Measurements from ENCODE around the gene DNAH10. TPM values are rescaled to one million over a fixed set of nuclear protein-coding genes. Genes with fewer than 3 reads are reported as not detected.

The DNAH10 gene
- total RNA-seq, 1 donor from 2014 or later = 1.2 TPM

GRCh38 chr12:123747309-123747708 is 14.8 kb upstream of the DNAH10 start:
- no peak for TF ChIP-seq CTCF (IDR thresholded peaks at IDR 0.05)
- Mint-ChIP-seq H3K36me3 (ENCODE audit: low read depth) (peaks cover 37% of the 10 kb centered on the region), H3K4me1 (ENCODE audit: low read depth) (no peaks in the 10 kb centered on the region), H3K27me3 (ENCODE audit: low read depth) (no peaks in the 10 kb centered on the region), H3K9me3 (ENCODE audit: low read depth) (no peaks in the 10 kb centered on the region), H3K27ac (ENCODE audit: unreplicated experiment) (no peak overlapping the region), H3K4me3 (ENCODE audit: unreplicated experiment) (no peak overlapping the region)
- no peak for DNase-seq (ENCODE audit: low spot score)

- Mint-ChIP-seq H3K36me3 (ENCODE audit: low read depth) (peaks cover 39% of the 10 kb centered on the region), H3K9me3 (ENCODE audit: low read depth) (no peaks in the 10 kb centered on the region), H3K27ac (ENCODE audit: unreplicated experiment) (no peak overlapping the region), H3K4me1 (ENCODE audit: low read depth) (no peaks in the 10 kb centered on the region), H3K27me3 (ENCODE audit: low read depth) (no peaks in the 10 kb centered on the region), H3K4me3 (ENCODE audit: unreplicated experiment) (no peak overlapping the region)
- no peak for DNase-seq (ENCODE audit: low spot score)
- TF ChIP-seq CTCF (IDR thresholded peaks at IDR 0.05) = no peak
These were observed 13.9 kb upstream of the DNAH10 start for GRCh38 chr12:123748161-123748560.

- Mint-ChIP-seq H3K27ac (ENCODE audit: unreplicated experiment) (no peak overlapping the region), H3K27me3 (ENCODE audit: low read depth) (no peaks in the 10 kb centered on the region), H3K9me3 (ENCODE audit: low read depth) (no peaks in the 10 kb centered on the region), H3K36me3 (ENCODE audit: low read depth) (peaks cover 41% of the 10 kb centered on the region), H3K4me1 (ENCODE audit: low read depth) (peaks cover 4% of the 10 kb centered on the region), H3K4me3 (ENCODE audit: unreplicated experiment) (no peak overlapping the region)
- DNase-seq (ENCODE audit: low spot score) = no peak
- TF ChIP-seq CTCF (IDR thresholded peaks at IDR 0.05) = no peak
These were observed 13.4 kb upstream of the DNAH10 start for GRCh38 chr12:123748661-123749060.

GRCh38 chr12:123749355-123749754 is 12.7 kb upstream of the DNAH10 start:
- Mint-ChIP-seq H3K9me3 (ENCODE audit: low read depth) (no peaks in the 10 kb centered on the region), H3K4me1 (ENCODE audit: low read depth) (peaks cover 9% of the 10 kb centered on the region), H3K4me3 (ENCODE audit: unreplicated experiment) (no peak overlapping the region), H3K27ac (ENCODE audit: unreplicated experiment) (no peak overlapping the region), H3K27me3 (ENCODE audit: low read depth) (no peaks in the 10 kb centered on the region), H3K36me3 (ENCODE audit: low read depth) (peaks cover 37% of the 10 kb centered on the region)
- no peak for DNase-seq (ENCODE audit: low spot score)
- no peak for TF ChIP-seq CTCF (IDR thresholded peaks at IDR 0.05)

- Mint-ChIP-seq H3K27me3 (ENCODE audit: low read depth) (no peaks in the 10 kb centered on the region), H3K4me3 (ENCODE audit: unreplicated experiment) (no peak overlapping the region), H3K9me3 (ENCODE audit: low read depth) (no peaks in the 10 kb centered on the region), H3K27ac (ENCODE audit: unreplicated experiment) (no peak overlapping the region), H3K4me1 (ENCODE audit: low read depth) (peaks cover 18% of the 10 kb centered on the region), H3K36me3 (ENCODE audit: low read depth) (peaks cover 30% of the 10 kb centered on the region)
- no peak for DNase-seq (ENCODE audit: low spot score)
- TF ChIP-seq CTCF (IDR thresholded peaks at IDR 0.05) = no peak
These were observed 11.9 kb upstream of the DNAH10 start for GRCh38 chr12:123750159-123750656.
